Stimulated activated naive B cell treated with anti-CD40 and anti-IgM and Interleukin-4, amounts not matched to agents 10 μg/mL and 1 μg/mL and 100 μg/mL, for 72 hours (primary cell): ENCODE data around the gene MYH11.
A peak's percentile ranks its signal among the peaks of the same experiment; 100 is the strongest.
"Not testable (repeated sequence)": the region's sequence is repeated elsewhere in the genome, so short reads cannot be mapped to it uniquely, and the experiment has no call there.

Source experiments
- ATAC-seq, 2 donors: fragments of 150-1000 bp; cut with Tn5 transposase; replicated peaks; 2 replicates each; pipeline ENCODE4 v1.10.0; 2021; ENCODE audit warnings: moderate library complexity in 1 of 2
- DNase-seq: peaks from one replicate; pipeline ENCODE4 v3.0.0; 2021
- H3K27ac Mint-ChIP-seq: one replicate; pipeline ENCODE4 v1.8.0; 2022; ENCODE audit warnings: mild to moderate bottlenecking, mixed read lengths
- H3K27me3 Mint-ChIP-seq, 2 donors: one replicate each; pipeline ENCODE4 v1.8.0; 2022; ENCODE audit warnings: mixed read lengths in 2 of 2
- H3K36me3 Mint-ChIP-seq, 2 donors: one replicate each; pipeline ENCODE4 v1.8.0; 2022; ENCODE audit warnings: mixed read lengths in 2 of 2, mild to moderate bottlenecking in 1 of 2
- H3K4me1 Mint-ChIP-seq, 2 donors: one replicate each; pipeline ENCODE4 v1.8.0; 2022; ENCODE audit warnings: mixed read lengths in 2 of 2, mild to moderate bottlenecking in 1 of 2
- H3K4me3 Mint-ChIP-seq, 2 donors: one replicate each; pipeline ENCODE4 v1.8.0; 2022; ENCODE audit warnings: mild to moderate bottlenecking in 2 of 2, mixed read lengths in 2 of 2, moderate library complexity in 1 of 2
- H3K9me3 Mint-ChIP-seq, 2 donors: one replicate each; pipeline ENCODE4 v1.8.0; 2022; ENCODE audit warnings: mixed read lengths in 2 of 2, mild to moderate bottlenecking in 1 of 2

Gene MYH11

DNA sequence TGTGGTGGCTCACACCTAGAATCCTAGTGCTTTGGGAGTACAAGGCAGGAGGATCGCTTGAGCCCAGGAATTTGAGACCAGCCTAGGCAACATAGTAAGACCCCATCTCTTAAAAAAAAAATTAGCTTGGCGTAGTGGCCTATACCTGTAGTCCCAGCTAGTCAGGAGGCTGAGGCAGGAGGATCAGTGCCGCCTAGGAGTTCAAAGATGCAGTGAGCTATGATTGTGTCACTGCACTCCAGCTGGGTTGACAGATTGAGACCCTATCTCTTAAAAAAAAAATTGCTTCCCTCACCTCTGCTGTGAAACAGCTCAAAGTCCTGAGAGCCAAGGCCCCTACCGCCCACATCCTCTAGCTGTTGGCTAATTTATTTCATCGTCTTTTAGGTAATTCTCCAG lies 196.6 kb downstream of the MYH11 start:
- Mint-ChIP-seq H3K36me3 (peaks cover 36 to 62% of the 10 kb centered on the region in 2 donors), H3K4me3 (no peak overlapping the region)

DNA sequence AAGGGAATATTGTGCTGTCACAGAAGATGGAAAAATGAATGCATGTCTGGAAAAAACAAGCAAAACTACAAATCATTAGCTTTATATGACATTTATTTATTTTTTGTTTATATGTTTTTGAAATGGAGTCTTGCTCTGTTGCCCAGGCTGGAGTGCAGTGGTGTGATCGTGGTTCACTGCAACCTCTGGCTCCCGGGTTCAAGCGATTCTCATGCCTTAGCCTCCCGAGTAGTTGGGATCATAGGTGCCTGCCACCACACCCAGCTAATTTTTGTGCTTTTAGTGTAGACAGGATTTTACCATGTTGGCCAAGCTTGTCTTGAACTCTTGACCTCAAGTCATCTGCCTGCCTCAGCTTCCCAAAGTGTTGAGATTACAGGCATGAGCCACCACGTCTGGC lies 198.3 kb downstream of the MYH11 start:
- H3K4me1 Mint-ChIP-seq = peaks cover 40 to 66% of the 10 kb centered on the region in 2 donors
- no peak for DNase-seq
- H3K27me3 Mint-ChIP-seq = no peaks in the 10 kb centered on the region
- H3K36me3 Mint-ChIP-seq = peaks cover 31 to 60% of the 10 kb centered on the region in 2 donors
- peak in 1 of 2 donors; percentile 5 for ATAC-seq
- no peaks in the 10 kb centered on the region for H3K9me3 Mint-ChIP-seq
- peak overlapping the region; percentile 65 for H3K4me3 Mint-ChIP-seq
- H3K27ac Mint-ChIP-seq = peak overlapping the region; percentile 94

More for the DNA sequence above, 196.6 kb downstream of the MYH11 start:
- ATAC-seq (no peak), DNase-seq (no peak)
- Mint-ChIP-seq H3K27ac (peak overlapping the region; percentile 77), H3K4me1 (peaks cover 38 to 58% of the 10 kb centered on the region in 2 donors), H3K9me3 (no peaks in the 10 kb centered on the region), H3K27me3 (no peaks in the 10 kb centered on the region)

DNA sequence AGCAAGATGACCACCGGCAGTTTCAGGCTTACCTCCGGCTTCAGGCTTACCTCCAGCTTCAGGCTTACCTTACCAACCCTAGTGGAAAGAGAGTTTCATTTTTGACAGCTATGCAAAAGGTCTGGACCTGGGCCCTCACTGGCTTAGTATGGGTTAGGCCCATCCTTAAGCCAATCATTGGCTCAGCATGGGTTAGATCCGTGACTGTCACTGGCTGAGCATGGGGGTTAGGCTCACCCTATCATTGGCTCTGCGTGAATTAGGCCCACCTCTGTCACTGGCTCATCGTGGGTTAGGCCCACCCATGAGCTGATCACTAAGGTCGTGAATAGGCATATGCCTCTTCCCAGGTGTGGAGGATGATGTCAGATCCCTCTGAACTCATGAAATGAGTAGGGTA lies 198.7 kb downstream of the MYH11 start:
- DNase-seq = no peak
- H3K4me3 Mint-ChIP-seq = no peak overlapping the region
- H3K9me3 Mint-ChIP-seq = no peaks in the 10 kb centered on the region
- peak overlapping the region; percentile 86 for H3K27ac Mint-ChIP-seq
- ATAC-seq = peak; percentile 53 to 74
- H3K4me1 Mint-ChIP-seq = peaks cover 43 to 70% of the 10 kb centered on the region in 2 donors
- H3K36me3 Mint-ChIP-seq = peaks cover 30 to 59% of the 10 kb centered on the region in 2 donors
- no peaks in the 10 kb centered on the region for H3K27me3 Mint-ChIP-seq

DNA sequence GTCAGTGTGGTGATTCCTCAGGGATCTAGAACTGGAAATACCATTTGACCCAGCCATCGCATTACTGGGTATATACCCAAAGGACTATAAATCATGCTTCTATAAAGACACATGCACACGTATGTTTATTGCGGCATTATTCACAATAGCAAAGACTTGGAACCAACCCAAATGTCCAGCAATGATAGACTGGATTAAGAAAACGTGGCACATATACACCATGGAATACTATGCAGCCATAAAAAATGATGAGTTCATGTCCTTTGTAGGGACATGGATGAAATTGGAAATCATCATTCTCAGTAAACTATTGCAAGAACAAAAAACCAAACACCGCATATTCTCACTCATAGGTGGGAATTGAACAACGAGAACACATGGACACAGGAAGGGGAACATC lies 201.3 kb downstream of the MYH11 start:
- not testable (repeated sequence) for ATAC-seq, DNase-seq, H3K9me3 Mint-ChIP-seq, H3K4me3 Mint-ChIP-seq, H3K27ac Mint-ChIP-seq, H3K27me3 Mint-ChIP-seq
- H3K36me3 Mint-ChIP-seq = peaks cover 21 to 47% of the 10 kb centered on the region in 2 donors
- H3K4me1 Mint-ChIP-seq = peaks cover 33 to 68% of the 10 kb centered on the region in 2 donors

DNA sequence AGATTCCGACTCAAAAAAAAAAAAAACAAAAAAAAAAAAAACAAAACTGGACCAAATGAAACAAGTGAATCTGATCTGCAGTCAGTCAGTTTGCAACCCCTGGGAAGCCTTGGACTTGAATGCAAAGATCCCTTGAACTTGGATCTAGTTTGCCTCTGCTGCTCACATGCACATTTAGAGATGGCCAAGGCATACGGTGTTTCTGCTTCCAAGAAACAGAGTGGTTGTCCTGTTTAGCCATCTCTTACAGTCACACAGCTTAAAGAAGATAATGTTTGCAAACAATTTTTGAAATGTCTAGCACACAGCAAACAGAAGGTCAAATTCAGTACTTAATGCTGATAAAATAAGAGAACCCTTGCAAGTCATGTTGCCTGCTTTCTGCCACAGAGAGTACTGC lies 202.2 kb downstream of the MYH11 start:
- peaks cover 32 to 59% of the 10 kb centered on the region in 2 donors for H3K4me1 Mint-ChIP-seq
- H3K36me3 Mint-ChIP-seq = peaks cover 21 to 47% of the 10 kb centered on the region in 2 donors
- ATAC-seq = no peak
- no peak for DNase-seq
- H3K9me3 Mint-ChIP-seq = no peaks in the 10 kb centered on the region
- H3K27me3 Mint-ChIP-seq = no peaks in the 10 kb centered on the region
- no peak overlapping the region for H3K27ac Mint-ChIP-seq
- H3K4me3 Mint-ChIP-seq = no peak overlapping the region

DNA sequence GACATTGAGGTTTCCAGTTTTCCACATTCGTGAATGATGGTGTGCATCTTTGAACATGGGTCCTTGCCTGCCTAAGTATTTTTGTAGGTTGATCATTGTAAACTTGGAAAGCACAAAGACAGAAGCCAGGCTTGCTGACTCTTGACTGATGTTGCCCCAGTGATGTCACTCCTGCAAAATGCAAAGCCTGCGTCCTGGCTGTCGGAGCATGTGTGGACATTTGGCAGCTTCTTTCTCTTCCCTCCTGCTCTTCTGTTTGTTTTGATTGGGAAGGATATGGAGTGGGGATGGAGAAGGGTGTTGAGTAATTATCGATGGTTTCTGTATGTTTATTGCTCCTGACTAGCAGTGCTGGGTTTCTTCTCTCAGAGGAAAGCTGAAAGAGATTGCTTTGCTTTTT lies 203.6 kb downstream of the MYH11 start:
- Mint-ChIP-seq H3K4me3 (peak overlapping the region in 1 of 2 donors; percentile 21), H3K9me3 (no peaks in the 10 kb centered on the region), H3K27ac (peak overlapping the region; percentile 47), H3K36me3 (peaks cover 19 to 41% of the 10 kb centered on the region in 2 donors), H3K4me1 (peaks cover 30 to 50% of the 10 kb centered on the region in 2 donors), H3K27me3 (no peaks in the 10 kb centered on the region)
- DNase-seq = no peak
- no peak for ATAC-seq
